Astrocyte (in vitro differentiated cells and primary cell): ENCODE data around the gene PLK1. TPM values are rescaled to one million over a fixed set of nuclear protein-coding genes. Genes with fewer than 3 reads are reported as not detected.
"Not testable (repeated sequence)": the region's sequence is repeated elsewhere in the genome, so short reads cannot be mapped to it uniquely, and the experiment has no call there.

Experiments
- DNase-seq: peaks from one replicate; pipeline ENCODE4 v3.0.0-alpha.2; 2010; ENCODE audit warnings: low read depth
- FAIRE-seq: peaks from 2 replicates; lab custom pipeline; 2011; peaks lifted over from hg19 to GRCh38; lab: Jason Lieb, UNC
- H2AFZ ChIP-seq: 2 replicates; pipeline ENCODE4 v1.6.0; 2012; ENCODE audit warnings: low read depth, low read length, inconsistent platforms
- H3K27ac ChIP-seq: 2 replicates; pipeline ENCODE4 v1.5.1; 2011; ENCODE audit warnings: low read depth, low read length, inconsistent platforms
- H3K27me3 ChIP-seq: 2 replicates; pipeline ENCODE4 v1.6.0; 2011; ENCODE audit warnings: low read length, inconsistent platforms; ENCODE audit not compliant: insufficient read depth
- H3K36me3 ChIP-seq: 2 replicates; pipeline ENCODE4 v1.5.1; 2011; ENCODE audit warnings: low read length, inconsistent platforms; ENCODE audit not compliant: insufficient read depth
- H3K4me1 ChIP-seq: 2 replicates; pipeline ENCODE4 v1.5.1; 2011; ENCODE audit warnings: low read length, inconsistent platforms; ENCODE audit not compliant: insufficient read depth
- H3K4me2 ChIP-seq: 2 replicates; pipeline ENCODE4 v1.6.0; 2012; ENCODE audit warnings: low read length, inconsistent platforms
- H3K4me3 ChIP-seq: 2 replicates; pipeline ENCODE4 v1.5.1; 2011; ENCODE audit warnings: low read depth, mild to moderate bottlenecking, low read length, inconsistent platforms; ENCODE audit not compliant: insufficient read depth
- H3K79me2 ChIP-seq: 2 replicates; pipeline ENCODE4 v1.6.0; 2012; ENCODE audit warnings: mild to moderate bottlenecking, low read length, inconsistent platforms; ENCODE audit not compliant: insufficient read depth
- H3K9ac ChIP-seq: 2 replicates; pipeline ENCODE4 v1.6.0; 2012; ENCODE audit warnings: mild to moderate bottlenecking, low read length, inconsistent platforms
- H3K9me3 ChIP-seq: 2 replicates; pipeline ENCODE4 v1.5.1; 2012; ENCODE audit warnings: low read depth, mild to moderate bottlenecking, low read length, inconsistent platforms; ENCODE audit not compliant: insufficient read depth
- H4K20me1 ChIP-seq: 2 replicates; pipeline ENCODE4 v1.6.0; 2012; ENCODE audit warnings: low read length, inconsistent platforms; ENCODE audit not compliant: insufficient read depth
- H3K27ac Mint-ChIP-seq: one replicate; pipeline ENCODE4 v1.8.0; 2021; ENCODE audit warnings: mild to moderate bottlenecking, mixed read lengths; ENCODE audit not compliant: unreplicated experiment
- H3K27me3 Mint-ChIP-seq: one replicate; pipeline ENCODE4 v1.8.0; 2021; ENCODE audit warnings: low read depth, mixed read lengths; ENCODE audit not compliant: unreplicated experiment
- H3K36me3 Mint-ChIP-seq: one replicate; pipeline ENCODE4 v1.8.0; 2021; ENCODE audit warnings: low read depth, mixed read lengths; ENCODE audit not compliant: unreplicated experiment
- H3K4me1 Mint-ChIP-seq: one replicate; pipeline ENCODE4 v1.8.0; 2021; ENCODE audit warnings: low read depth, mixed read lengths; ENCODE audit not compliant: unreplicated experiment
- H3K4me3 Mint-ChIP-seq: one replicate; pipeline ENCODE4 v1.8.0; 2021; ENCODE audit warnings: mild to moderate bottlenecking, moderate library complexity, mixed read lengths; ENCODE audit not compliant: unreplicated experiment
- H3K9me3 Mint-ChIP-seq: one replicate; pipeline ENCODE4 v1.8.0; 2021; ENCODE audit warnings: mild to moderate bottlenecking, mixed read lengths; ENCODE audit not compliant: unreplicated experiment
- EZH2 ChIP-seq: IDR thresholded peaks from 2 replicates; pipeline ENCODE4 v1.6.1; 2012; ENCODE audit warnings: mild to moderate bottlenecking, low read length, inconsistent platforms; ENCODE audit not compliant: insufficient read depth
- total RNA-seq: library from RNA; stranded (reverse); gene quantifications from 2 replicates; pipeline ENCODE4 v1.2.1, GENCODE V29; 2021
- TF ChIP-seq, protein P1 (sequence below): IDR thresholded peaks from 2 replicates; pipeline ENCODE4 v1.5.1; 2011; ENCODE audit warnings: low read depth, mild to moderate bottlenecking, inconsistent platforms, low read length, moderate library complexity; ENCODE audit not compliant: insufficient read depth

PLK1 gene
- total RNA-seq, 1 donor from 2014 or later: 10.5 TPM

DNA sequence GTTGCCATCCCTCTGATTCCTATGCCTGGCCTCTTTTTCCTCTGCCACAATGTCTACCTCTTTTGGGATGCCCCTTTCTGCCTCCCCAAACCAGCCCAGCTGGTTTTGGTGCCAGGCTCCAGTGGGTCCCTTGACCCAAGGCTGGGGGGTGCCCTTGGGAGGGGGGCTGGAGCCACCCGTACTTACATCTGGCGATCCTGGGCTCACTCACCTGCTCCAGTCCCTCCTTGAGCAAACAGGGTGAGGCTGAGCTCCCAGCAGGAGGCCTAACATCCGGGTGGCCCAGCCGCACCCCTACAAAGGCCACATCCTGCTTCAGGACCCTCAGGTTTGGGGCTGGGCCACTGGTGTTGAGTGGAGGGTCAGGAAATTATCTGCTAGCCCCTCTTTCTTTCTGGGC lies 33.1 kb downstream of the PLK1 start:
- no peak overlapping the region for H3K27ac ChIP-seq
- no peak overlapping the region for H3K4me3 Mint-ChIP-seq
- TF ChIP-seq, protein P1, sequence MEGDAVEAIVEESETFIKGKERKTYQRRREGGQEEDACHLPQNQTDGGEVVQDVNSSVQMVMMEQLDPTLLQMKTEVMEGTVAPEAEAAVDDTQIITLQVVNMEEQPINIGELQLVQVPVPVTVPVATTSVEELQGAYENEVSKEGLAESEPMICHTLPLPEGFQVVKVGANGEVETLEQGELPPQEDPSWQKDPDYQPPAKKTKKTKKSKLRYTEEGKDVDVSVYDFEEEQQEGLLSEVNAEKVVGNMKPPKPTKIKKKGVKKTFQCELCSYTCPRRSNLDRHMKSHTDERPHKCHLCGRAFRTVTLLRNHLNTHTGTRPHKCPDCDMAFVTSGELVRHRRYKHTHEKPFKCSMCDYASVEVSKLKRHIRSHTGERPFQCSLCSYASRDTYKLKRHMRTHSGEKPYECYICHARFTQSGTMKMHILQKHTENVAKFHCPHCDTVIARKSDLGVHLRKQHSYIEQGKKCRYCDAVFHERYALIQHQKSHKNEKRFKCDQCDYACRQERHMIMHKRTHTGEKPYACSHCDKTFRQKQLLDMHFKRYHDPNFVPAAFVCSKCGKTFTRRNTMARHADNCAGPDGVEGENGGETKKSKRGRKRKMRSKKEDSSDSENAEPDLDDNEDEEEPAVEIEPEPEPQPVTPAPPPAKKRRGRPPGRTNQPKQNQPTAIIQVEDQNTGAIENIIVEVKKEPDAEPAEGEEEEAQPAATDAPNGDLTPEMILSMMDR: no peak
- TF ChIP-seq EZH2: no peak
- FAIRE-seq (no peak), DNase-seq (no peak)
- H3K27me3 ChIP-seq: peaks cover 17% of the 10 kb centered on the region
- no peak overlapping the region for H3K4me3 ChIP-seq
- H3K36me3 Mint-ChIP-seq: peaks cover 3% of the 10 kb centered on the region
- H3K9me3 ChIP-seq: no peaks in the 10 kb centered on the region
- no peaks in the 10 kb centered on the region for H3K4me1 Mint-ChIP-seq
- peaks cover 16% of the 10 kb centered on the region for H3K9me3 Mint-ChIP-seq
- H3K4me2 ChIP-seq: no peak overlapping the region
- H4K20me1 ChIP-seq: no peaks in the 10 kb centered on the region
- H3K79me2 ChIP-seq: no peaks in the 10 kb centered on the region
- H3K9ac ChIP-seq: no peak overlapping the region
- H3K27me3 Mint-ChIP-seq: peaks cover 42% of the 10 kb centered on the region
- H2AFZ ChIP-seq: no peak overlapping the region
- no peaks in the 10 kb centered on the region for H3K4me1 ChIP-seq
- H3K27ac Mint-ChIP-seq: no peak overlapping the region
- H3K36me3 ChIP-seq: no peaks in the 10 kb centered on the region

GRCh38 chr16:23712976-23713375 lies 34.3 kb downstream of the PLK1 start, which contains the start of gene ERN2:
Gene ERN2, minus strand, starts transcription at chr16:23713222. Its CDS starts 35 bp downstream, at chr16:23713187.
- H3K4me3 ChIP-seq: no peak within 1 kb of the TSS
- no peak within 1 kb of the TSS for H3K27ac ChIP-seq
- Mint-ChIP-seq H3K27me3 (peaks cover 47% of the 10 kb centered on the region), H3K9me3 (peaks cover 14% of the 10 kb centered on the region), H3K4me1 (no peaks in the 10 kb centered on the region), H3K27ac (no peak within 1 kb of the TSS), H3K4me3 (no peak within 1 kb of the TSS), H3K36me3 (peaks cover 3% of the 10 kb centered on the region)
- H3K36me3 ChIP-seq: no peaks in the 10 kb centered on the region
- H4K20me1 ChIP-seq: no peaks in the 10 kb centered on the region
- TF ChIP-seq, protein P1: no peak
- TF ChIP-seq EZH2: peak; percentile 52
- DNase-seq (no peak), FAIRE-seq (no peak)
- no peaks in the 10 kb centered on the region for H3K79me2 ChIP-seq
- H3K9me3 ChIP-seq: no peaks in the 10 kb centered on the region
- no peaks in the 10 kb centered on the region for H3K4me1 ChIP-seq
- H3K4me2 ChIP-seq: no peak within 1 kb of the TSS
- peaks cover 17% of the 10 kb centered on the region for H3K27me3 ChIP-seq
- no peak within 1 kb of the TSS for H2AFZ ChIP-seq
- no peak within 1 kb of the TSS for H3K9ac ChIP-seq

GRCh38 chr16:23716484-23716883 lies 37.8 kb downstream of the PLK1 start:
- H3K36me3 ChIP-seq: no peaks in the 10 kb centered on the region
- peaks cover 40% of the 10 kb centered on the region for H3K27me3 Mint-ChIP-seq
- no peak overlapping the region for H3K9ac ChIP-seq
- FAIRE-seq (no peak), DNase-seq (no peak)
- H3K4me1 Mint-ChIP-seq: no peaks in the 10 kb centered on the region
- peaks cover 3% of the 10 kb centered on the region for H3K9me3 Mint-ChIP-seq
- no peak overlapping the region for H2AFZ ChIP-seq
- H3K27ac ChIP-seq: no peak overlapping the region
- TF ChIP-seq, protein P1: no peak
- TF ChIP-seq EZH2: no peak
- H3K4me3 ChIP-seq: no peak overlapping the region
- H3K4me2 ChIP-seq: no peak overlapping the region
- H3K4me1 ChIP-seq: no peaks in the 10 kb centered on the region
- H3K9me3 ChIP-seq: no peaks in the 10 kb centered on the region
- H3K27ac Mint-ChIP-seq: no peak overlapping the region
- no peaks in the 10 kb centered on the region for H4K20me1 ChIP-seq
- H3K27me3 ChIP-seq: peaks cover 14% of the 10 kb centered on the region
- no peaks in the 10 kb centered on the region for H3K79me2 ChIP-seq
- H3K36me3 Mint-ChIP-seq: peaks cover 3% of the 10 kb centered on the region
- H3K4me3 Mint-ChIP-seq: peak overlapping the region; percentile 17

GRCh38 chr16:23722613-23723240 lies 44.0 kb downstream of the PLK1 start:
- H3K9me3 Mint-ChIP-seq, H3K9ac ChIP-seq, H3K27ac Mint-ChIP-seq, FAIRE-seq, H2AFZ ChIP-seq, H3K36me3 Mint-ChIP-seq, DNase-seq, H3K4me1 ChIP-seq, H3K9me3 ChIP-seq, H3K79me2 ChIP-seq, H3K36me3 ChIP-seq, H3K4me2 ChIP-seq, H3K27me3 ChIP-seq, H4K20me1 ChIP-seq, H3K4me3 ChIP-seq, H3K4me3 Mint-ChIP-seq, H3K4me1 Mint-ChIP-seq, H3K27ac ChIP-seq, H3K27me3 Mint-ChIP-seq: not testable (repeated sequence)
